H9 (cell line): ENCODE results near the gene THSD4. TPM values are rescaled to one million over a fixed set of nuclear protein-coding genes. Genes with fewer than 3 reads are reported as not detected.
A peak's percentile ranks its signal among the peaks of the same experiment; 100 is the strongest.

Experiments
- DNase-seq: peaks from one replicate; pipeline ENCODE4 v3.0.0-alpha.2; 2017
- H2AFZ ChIP-seq: one replicate; pipeline ENCODE4 v1.6.1; 2013; ENCODE audit warnings: mild to moderate bottlenecking, low read length, control low read depth, moderate library complexity
- H2AK5ac ChIP-seq: 2 replicates; pipeline ENCODE4 v1.6.1; 2013; ENCODE audit warnings: low read length, control low read depth, mixed read lengths; ENCODE audit not compliant: insufficient read length
- H2BK120ac ChIP-seq: one replicate; pipeline ENCODE4 v1.6.1; 2013; ENCODE audit warnings: low read depth, mild to moderate bottlenecking, low read length, control low read depth, inconsistent platforms; ENCODE audit not compliant: poor library complexity, severe bottlenecking
- H2BK12ac ChIP-seq: 2 replicates; pipeline ENCODE4 v1.6.1; 2013; ENCODE audit warnings: low read length, control low read depth, mixed read lengths, low read depth; ENCODE audit not compliant: insufficient read length
- H2BK15ac ChIP-seq: 2 replicates; pipeline ENCODE4 v1.6.1; 2013; ENCODE audit warnings: low read depth, low read length, control low read depth
- H2BK20ac ChIP-seq: one replicate; pipeline ENCODE4 v1.6.1; 2013; ENCODE audit warnings: low read depth, mild to moderate bottlenecking, low read length, control low read depth, inconsistent platforms; ENCODE audit not compliant: poor library complexity, severe bottlenecking
- H2BK5ac ChIP-seq: 2 replicates; pipeline ENCODE4 v1.6.1; 2013; ENCODE audit warnings: low read length, control low read depth, mixed read lengths; ENCODE audit not compliant: insufficient read length
- H3K14ac ChIP-seq: 2 replicates; pipeline ENCODE4 v1.6.1; 2013; ENCODE audit warnings: low read length, control low read depth; ENCODE audit not compliant: insufficient read depth
- H3K18ac ChIP-seq: 2 replicates; pipeline ENCODE4 v1.6.1; 2013; ENCODE audit warnings: low read depth, mild to moderate bottlenecking, mixed read lengths, low read length, control low read depth; ENCODE audit not compliant: insufficient read length
- H3K23ac ChIP-seq: 2 replicates; pipeline ENCODE4 v1.6.1; 2013; ENCODE audit warnings: low read length, control low read depth, mixed read lengths, low read depth; ENCODE audit not compliant: insufficient read length
- H3K23me2 ChIP-seq: 2 replicates; pipeline ENCODE4 v1.6.1; 2013; ENCODE audit warnings: low read depth, mild to moderate bottlenecking, mixed read lengths, low read length, control low read depth; ENCODE audit not compliant: insufficient read length, poor library complexity, severe bottlenecking
- H3K27ac ChIP-seq: 2 replicates; pipeline ENCODE4 v1.5.1; 2013; ENCODE audit warnings: low read length, control low read depth, mixed read lengths, low read depth; ENCODE audit not compliant: insufficient read length
- H3K27me3 ChIP-seq: 2 replicates; pipeline ENCODE4 v1.6.1; 2013; ENCODE audit warnings: low read length, control low read depth, inconsistent platforms; ENCODE audit not compliant: insufficient read depth
- H3K4ac ChIP-seq: 2 replicates; pipeline ENCODE4 v1.6.1; 2013; ENCODE audit warnings: low read depth, mild to moderate bottlenecking, control low read depth, inconsistent platforms, low read length, moderate library complexity
- H3K4me1 ChIP-seq: 2 replicates; pipeline ENCODE4 v1.6.1; 2013; ENCODE audit warnings: low read length, control low read depth, inconsistent platforms; ENCODE audit not compliant: insufficient read depth
- H3K4me2 ChIP-seq: 2 replicates; pipeline ENCODE4 v1.6.1; 2013; ENCODE audit warnings: low read length, control low read depth, mixed read lengths; ENCODE audit not compliant: insufficient read length, insufficient read depth
- H3K56ac ChIP-seq: 2 replicates; pipeline ENCODE4 v1.6.1; 2013; ENCODE audit warnings: low read depth, mild to moderate bottlenecking, mixed read lengths, low read length, control low read depth; ENCODE audit not compliant: insufficient read length
- H3K79me1 ChIP-seq: 2 replicates; pipeline ENCODE4 v1.6.1; 2013; ENCODE audit warnings: low read depth, mild to moderate bottlenecking, moderate library complexity, low read length, control low read depth, inconsistent platforms; ENCODE audit not compliant: insufficient read depth, poor library complexity, severe bottlenecking
- H3K79me2 ChIP-seq: 2 replicates; pipeline ENCODE4 v1.6.1; 2013; ENCODE audit warnings: low read length, control low read depth, inconsistent platforms; ENCODE audit not compliant: insufficient read depth
- H3K9ac ChIP-seq: 2 replicates; pipeline ENCODE4 v1.6.1; 2013; ENCODE audit warnings: low read length, control low read depth, mixed read lengths; ENCODE audit not compliant: insufficient read length; ENCODE audit errors: extremely low read depth
- H3K9me3 ChIP-seq: one replicate; pipeline ENCODE4 v1.6.1; 2013; ENCODE audit warnings: low read depth, low read length, inconsistent platforms; ENCODE audit not compliant: control insufficient read depth
- H3T11ph ChIP-seq: one replicate; pipeline ENCODE4 v1.6.1; 2013; ENCODE audit warnings: mild to moderate bottlenecking, low read length, control low read depth, inconsistent platforms
- H4K20me1 ChIP-seq: one replicate; pipeline ENCODE4 v1.6.1; 2013; ENCODE audit not compliant: control insufficient read depth, insufficient read length, insufficient read depth
- H4K5ac ChIP-seq: 2 replicates; pipeline ENCODE4 v1.6.1; 2013; ENCODE audit warnings: low read depth, mild to moderate bottlenecking, mixed read lengths, low read length, control low read depth; ENCODE audit not compliant: insufficient read length
- H4K8ac ChIP-seq: replicated peaks from 2 replicates; pipeline ENCODE4 v1.6.1; 2013; ENCODE audit warnings: low read length, control low read depth, mixed read lengths, low read depth; ENCODE audit not compliant: insufficient read length
- H4K91ac ChIP-seq: 2 replicates; pipeline ENCODE4 v1.6.1; 2013; ENCODE audit warnings: low read depth, mild to moderate bottlenecking, moderate library complexity, mixed read lengths, low read length, control low read depth; ENCODE audit not compliant: insufficient read length
- H3K27ac Mint-ChIP-seq, 3 experiments: 2 replicates in 2 of 3; 3 replicates in 1 of 3; pipeline ENCODE4 v1.8.0; 2020 to 2021; ENCODE audit warnings: mixed read lengths in 3 of 3, mild to moderate bottlenecking in 1 of 3, moderate library complexity in 1 of 3
- H3K27me3 Mint-ChIP-seq: 2 replicates; pipeline ENCODE4 v1.8.0; 2021; ENCODE audit warnings: low read depth, mild to moderate bottlenecking, moderate library complexity, mixed read lengths
- H3K36me3 Mint-ChIP-seq, 3 experiments: 2 replicates in 2 of 3; 3 replicates in 1 of 3; pipeline ENCODE4 v1.8.0; 2020 to 2021; ENCODE audit warnings: low read depth in 3 of 3, mixed read lengths in 3 of 3; ENCODE audit not compliant: insufficient read depth in 1 of 3
- H3K4me1 Mint-ChIP-seq, 2 experiments: 2 replicates each; pipeline ENCODE4 v1.8.0; 2020; ENCODE audit warnings: mixed read lengths in 2 of 2
- H3K4me3 Mint-ChIP-seq, 2 experiments: 2 replicates in 1 of 2; 3 replicates in 1 of 2; pipeline ENCODE4 v1.8.0; 2020 to 2021; ENCODE audit warnings: mild to moderate bottlenecking in 2 of 2, mixed read lengths in 2 of 2, moderate library complexity in 1 of 2
- H3K9me3 Mint-ChIP-seq, 2 experiments: 2 replicates in 1 of 2; 3 replicates in 1 of 2; pipeline ENCODE4 v1.8.0; 2020; ENCODE audit warnings: mild to moderate bottlenecking in 2 of 2, mixed read lengths in 2 of 2, moderate library complexity in 1 of 2
- WGBS: extraction: QIAGEN DNeasy Blood & Tissue Kit; methylation state at CpG from one replicate; pipeline ENCODE4 v1.1.7; 2013; ENCODE audit warnings: missing lambda C conversion rate, low lambda C conversion rate, mixed read lengths; ENCODE audit not compliant: insufficient read length; ENCODE audit errors: extremely low coverage; 5-methylcytosine and 5-hydroxymethylcytosine counted together
- total RNA-seq: library from RNA; stranded (reverse); gene quantifications from 2 replicates; pipeline ENCODE4 v1.2.1, GENCODE V29; 2021
- TF ChIP-seq, protein P1 (sequence below): fragments of 200-600 bp; sonication (generic); conservative IDR thresholded peaks from 3 replicates; pipeline ENCODE4 v1.8.0; 2021; ENCODE audit warnings: antibody characterized with exemption, mild to moderate bottlenecking

The THSD4 gene
- total RNA-seq, 1 experiment from 2014 or later: 5.5 TPM

DNA sequence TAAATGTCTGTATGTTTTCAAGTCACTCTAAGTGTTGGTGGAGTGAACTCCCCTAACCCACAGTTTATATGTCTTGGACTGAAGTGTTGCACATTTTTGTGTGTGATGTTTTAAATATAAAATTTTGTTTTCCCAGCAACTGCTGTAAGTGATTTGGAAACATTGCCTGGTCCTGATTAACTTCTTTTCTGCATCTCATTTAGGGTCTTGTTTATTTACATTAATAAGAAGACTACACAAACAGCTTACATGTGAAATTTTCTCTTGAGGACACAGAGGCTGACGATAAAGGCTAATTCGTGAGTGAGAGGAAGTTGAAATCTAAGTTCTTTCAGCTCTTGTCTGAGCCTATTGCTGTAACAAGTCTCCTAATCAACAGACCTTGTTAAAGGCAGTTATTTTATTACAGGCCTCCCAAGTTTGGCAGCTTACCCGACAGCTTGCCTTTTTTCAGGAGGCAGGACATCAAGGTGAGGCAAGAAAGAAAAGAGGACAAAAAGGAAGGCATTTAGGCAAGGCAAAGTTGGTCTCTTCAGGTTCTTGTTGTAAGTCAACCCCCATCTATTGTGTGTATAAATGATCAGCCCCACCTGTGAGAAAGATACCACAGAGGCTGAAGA lies 517.4 kb downstream of the THSD4 start:
- TF ChIP-seq, protein P1, sequence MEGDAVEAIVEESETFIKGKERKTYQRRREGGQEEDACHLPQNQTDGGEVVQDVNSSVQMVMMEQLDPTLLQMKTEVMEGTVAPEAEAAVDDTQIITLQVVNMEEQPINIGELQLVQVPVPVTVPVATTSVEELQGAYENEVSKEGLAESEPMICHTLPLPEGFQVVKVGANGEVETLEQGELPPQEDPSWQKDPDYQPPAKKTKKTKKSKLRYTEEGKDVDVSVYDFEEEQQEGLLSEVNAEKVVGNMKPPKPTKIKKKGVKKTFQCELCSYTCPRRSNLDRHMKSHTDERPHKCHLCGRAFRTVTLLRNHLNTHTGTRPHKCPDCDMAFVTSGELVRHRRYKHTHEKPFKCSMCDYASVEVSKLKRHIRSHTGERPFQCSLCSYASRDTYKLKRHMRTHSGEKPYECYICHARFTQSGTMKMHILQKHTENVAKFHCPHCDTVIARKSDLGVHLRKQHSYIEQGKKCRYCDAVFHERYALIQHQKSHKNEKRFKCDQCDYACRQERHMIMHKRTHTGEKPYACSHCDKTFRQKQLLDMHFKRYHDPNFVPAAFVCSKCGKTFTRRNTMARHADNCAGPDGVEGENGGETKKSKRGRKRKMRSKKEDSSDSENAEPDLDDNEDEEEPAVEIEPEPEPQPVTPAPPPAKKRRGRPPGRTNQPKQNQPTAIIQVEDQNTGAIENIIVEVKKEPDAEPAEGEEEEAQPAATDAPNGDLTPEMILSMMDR: no peak
- H3K9me3 ChIP-seq: no peaks in the 10 kb centered on the region
- no peaks in the 10 kb centered on the region for H3K9me3 Mint-ChIP-seq
- H3K4me3 Mint-ChIP-seq: no peak overlapping the region
- H3K4me1 Mint-ChIP-seq: peaks cover 48% of the 10 kb centered on the region in 2 experiments
- DNase-seq: no peak
- no peaks in the 10 kb centered on the region for H3K79me2 ChIP-seq
- no peak overlapping the region for H2AFZ ChIP-seq
- no peak overlapping the region for H2BK120ac ChIP-seq
- no peak overlapping the region for H3K56ac ChIP-seq
- H3T11ph ChIP-seq: no peak overlapping the region
- no peaks in the 10 kb centered on the region for H3K79me1 ChIP-seq
- no peak overlapping the region for H2BK5ac ChIP-seq
- H2AK5ac ChIP-seq: no peak overlapping the region
- H3K4ac ChIP-seq: no peak overlapping the region
- H3K23me2 ChIP-seq: no peaks in the 10 kb centered on the region
- peak overlapping the region in 1 of 3 experiments; percentile 90; a peak in 1 of 7 replicates for H3K27ac Mint-ChIP-seq
- H3K27me3 ChIP-seq: no peaks in the 10 kb centered on the region
- peaks cover 14% of the 10 kb centered on the region for H3K4me1 ChIP-seq
- H4K8ac ChIP-seq: no peak overlapping the region
- no peak overlapping the region for H3K18ac ChIP-seq
- no peak overlapping the region for H2BK12ac ChIP-seq
- no peak overlapping the region for H4K91ac ChIP-seq
- no peak overlapping the region for H2BK15ac ChIP-seq
- no peak overlapping the region for H3K23ac ChIP-seq
- H3K27ac ChIP-seq: no peak overlapping the region
- H4K20me1 ChIP-seq: no peaks in the 10 kb centered on the region
- H2BK20ac ChIP-seq: no peak overlapping the region
- no peaks in the 10 kb centered on the region; the same call in 1 of the 2 replicates for H3K27me3 Mint-ChIP-seq
- no CpG with 5 or more reads among the region's 3 CpGs for WGBS
- H3K4me2 ChIP-seq: no peak overlapping the region
- no peak overlapping the region for H4K5ac ChIP-seq
- no peaks in the 10 kb centered on the region; a peak in 3 of 7 replicates for H3K36me3 Mint-ChIP-seq
- H3K9ac ChIP-seq: no peak overlapping the region
- no peak overlapping the region for H3K14ac ChIP-seq
